ENCODE measurements around the gene FMN1.

- no peak for TF ChIP-seq CTCF (IDR thresholded peaks at IDR 0.05)
- TF ChIP-seq POLR2A (IDR thresholded peaks at IDR 0.05) = no peak
Measured at GRCh38 chr15:33155691-33156420, 38.7 kb downstream of the FMN1 start.
